Hepatic stellate cell (primary cell): ENCODE measurements around the gene CAPN11.
A peak's percentile ranks its signal among the peaks of the same experiment; 100 is the strongest.

Experiments
- DNase-seq: peaks from one replicate; pipeline ENCODE4 v3.0.0; 2011; ENCODE audit warnings: low spot score

Gene CAPN11

DNA sequence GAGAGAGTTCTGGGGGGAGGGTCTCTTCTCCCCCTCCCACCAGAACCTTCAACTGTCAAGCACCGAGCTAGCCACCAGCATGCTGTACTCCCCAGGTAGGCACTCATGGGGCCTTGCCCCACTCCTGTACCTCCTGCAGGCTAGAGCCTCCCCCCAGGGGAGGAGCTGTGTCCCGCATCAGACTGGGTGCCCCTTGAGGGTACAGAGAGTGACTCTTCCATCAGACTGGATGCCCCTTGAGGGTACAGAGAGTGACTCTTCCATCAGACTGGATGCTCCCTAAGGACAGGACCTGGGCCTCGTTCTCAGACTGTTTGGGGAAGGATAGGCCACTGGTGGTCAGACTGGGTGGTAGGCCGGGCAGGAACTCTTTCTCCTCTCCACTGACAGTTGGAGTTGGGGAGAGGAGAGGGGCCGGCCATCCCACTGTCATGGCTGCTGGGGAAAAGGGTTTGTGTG lies at the start of gene CAPN11:
CAPN11 (plus strand) TSS at position 51 of the 459 bp plus-strand sequence; CDS start at position 80, 29 bp downstream.
- no peak for DNase-seq

DNA sequence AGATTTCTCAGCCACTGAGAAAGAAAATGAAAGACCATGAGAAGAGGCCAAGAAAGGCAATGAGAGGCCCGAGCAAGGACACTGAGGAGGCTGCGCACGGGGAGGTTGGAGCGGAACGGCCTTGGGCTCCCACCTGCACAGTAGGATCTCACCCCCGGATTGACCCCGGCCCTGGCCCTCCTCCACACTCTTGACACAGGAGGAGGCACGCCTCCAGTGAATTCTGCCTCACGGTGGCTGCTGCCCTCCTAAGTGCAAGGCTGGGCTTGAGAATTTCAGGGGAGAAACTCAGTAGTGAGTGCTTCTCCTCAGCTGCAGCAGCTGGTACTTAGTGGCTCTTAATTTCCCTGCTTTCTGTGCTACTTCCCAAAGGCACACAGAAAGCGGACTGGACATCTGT lies 49.4 kb upstream of the CAPN11 start:
- no peak for DNase-seq

DNA sequence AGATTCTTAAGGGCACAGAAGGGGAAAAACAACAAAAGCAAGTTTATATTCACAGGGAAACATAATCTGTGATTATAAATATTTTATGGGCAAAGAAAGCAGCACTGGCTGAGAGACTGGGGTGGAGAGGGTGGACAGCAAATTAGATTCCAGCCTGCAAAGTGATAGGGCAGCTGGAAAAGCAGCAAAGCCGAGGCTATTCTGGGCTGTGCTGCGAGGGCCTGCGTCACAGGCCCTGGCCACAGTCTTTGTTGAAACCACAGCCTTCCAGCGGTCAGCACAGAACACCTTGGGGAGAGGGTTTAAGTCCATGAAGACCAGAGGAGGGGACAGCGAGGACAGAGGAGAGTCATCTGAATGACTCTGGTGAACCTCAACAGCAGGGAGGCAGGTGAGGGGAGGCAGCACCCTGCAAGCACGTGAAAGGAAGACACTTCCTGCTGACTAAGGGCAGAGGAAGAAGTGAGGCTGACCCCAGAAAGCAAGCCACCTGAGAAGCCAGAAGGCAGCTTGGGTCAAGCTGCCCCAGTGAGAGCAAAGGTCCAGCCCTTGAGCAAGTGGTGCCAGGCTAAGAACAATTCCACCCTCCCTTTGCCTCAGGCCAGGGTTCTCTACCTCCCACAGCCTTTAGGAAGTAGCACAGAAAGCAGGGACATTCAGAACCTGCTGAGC lies 48.5 kb upstream of the CAPN11 start:
- no peak for DNase-seq

DNA sequence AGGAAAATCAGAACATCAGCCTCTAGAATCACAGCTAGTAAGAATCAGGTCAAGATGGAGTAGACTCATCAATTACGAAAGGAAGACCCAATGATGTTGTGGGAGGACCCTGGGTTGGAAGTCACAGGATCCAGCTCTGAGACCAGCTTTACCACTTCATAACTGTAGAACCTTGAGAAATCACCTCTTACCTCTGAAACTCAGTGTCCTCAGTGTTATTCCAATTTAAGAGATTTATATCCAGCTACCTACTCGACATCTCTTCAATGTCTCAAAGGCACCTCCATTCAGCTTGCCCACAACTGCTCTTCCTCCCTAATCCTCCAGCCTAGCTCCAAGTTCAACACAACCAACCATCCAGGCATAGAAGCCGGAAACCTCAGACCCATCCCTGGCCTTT lies 47.7 kb upstream of the CAPN11 start:
- no peak for DNase-seq

DNA sequence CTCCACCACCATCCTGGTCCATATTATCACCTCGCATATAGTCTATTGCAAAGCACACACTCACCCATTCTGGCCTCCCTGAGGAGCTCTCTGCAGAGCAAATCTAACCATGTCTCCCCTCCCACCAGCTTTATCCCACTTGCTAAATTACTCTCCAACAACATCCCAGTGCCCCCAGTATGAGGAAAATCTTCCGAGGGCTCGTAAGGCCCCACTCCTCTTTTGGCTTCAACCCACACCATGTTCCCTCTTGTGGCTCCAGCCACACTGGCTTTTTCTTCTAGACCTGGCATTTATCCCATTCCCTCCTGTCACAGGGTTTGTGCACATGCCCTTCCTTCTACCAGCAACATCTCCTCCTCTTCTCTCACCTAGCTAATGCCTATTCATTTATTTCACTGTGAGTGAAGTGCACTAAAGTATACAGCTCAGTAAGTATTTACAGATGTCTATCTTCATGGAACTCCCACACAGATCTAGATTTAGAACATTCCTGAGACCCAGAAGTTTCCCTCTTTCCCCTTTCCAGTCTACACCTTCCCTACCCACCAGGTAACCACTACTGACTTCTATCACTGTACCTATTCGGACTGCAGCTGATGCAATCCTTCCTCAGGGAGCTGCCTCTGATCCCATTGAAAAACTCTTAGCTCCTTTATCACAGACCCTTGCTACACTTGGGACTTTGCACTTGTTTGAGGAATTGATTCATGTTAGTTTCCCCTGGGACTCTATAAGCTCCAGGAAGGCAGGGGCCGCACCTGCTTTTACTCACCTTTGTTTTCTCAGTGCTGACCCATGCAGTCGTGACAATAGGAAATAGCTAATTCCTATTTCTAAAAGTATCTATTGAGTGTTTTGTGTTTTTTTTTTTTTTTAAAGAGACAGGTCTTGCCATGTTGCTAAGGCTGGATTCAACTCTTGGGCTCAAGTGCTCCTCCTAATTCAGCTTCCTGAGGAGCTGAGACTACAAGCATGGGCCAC lies 46.9 kb upstream of the CAPN11 start:
- no peak for DNase-seq

DNA sequence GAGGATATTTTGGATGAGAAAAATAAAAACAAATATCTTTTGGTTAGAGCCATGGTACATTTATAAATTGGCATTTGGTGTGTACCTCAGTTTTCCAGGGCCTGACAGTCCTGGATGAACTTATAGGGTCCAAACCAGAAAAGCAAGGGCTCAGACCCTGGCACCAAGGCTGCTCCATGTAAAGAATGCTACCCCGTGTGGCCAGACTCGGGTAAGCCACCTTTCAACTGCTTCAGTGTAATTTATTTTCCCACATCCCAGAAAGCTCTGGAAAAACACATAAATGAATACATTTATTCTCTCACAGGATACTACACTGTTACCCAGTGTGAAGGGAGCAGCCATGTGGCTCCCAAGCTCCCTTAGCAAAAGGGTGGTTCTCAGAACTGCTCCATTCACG lies 45.2 kb upstream of the CAPN11 start:
- DNase-seq: no peak

DNA sequence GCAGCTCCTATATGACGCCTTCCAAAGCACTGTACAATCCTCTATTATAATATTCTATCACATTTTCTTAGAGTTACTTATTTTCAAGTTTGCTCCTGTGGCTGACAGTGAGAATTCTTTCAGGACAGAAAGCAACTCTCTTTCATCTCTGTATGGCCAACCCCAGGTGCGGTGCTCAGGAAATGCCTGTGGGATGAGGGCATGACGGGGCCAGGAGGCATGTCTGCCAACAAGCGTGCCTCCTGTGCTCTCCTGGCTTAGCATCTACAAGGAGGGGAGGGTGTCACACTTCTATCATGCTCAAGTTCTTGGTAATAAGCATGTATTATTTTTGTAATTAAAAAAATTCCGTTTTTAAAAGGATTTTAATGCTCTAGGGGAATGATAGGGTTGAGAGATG lies 42.8 kb upstream of the CAPN11 start:
- no peak for DNase-seq

- peak; percentile 78 for DNase-seq
These were observed 41.8 kb upstream of the CAPN11 start for GRCh38 chr6:44116641-44117382.

- DNase-seq: no peak
These were observed 41.1 kb upstream of the CAPN11 start for GRCh38 chr6:44117397-44118128.

DNA sequence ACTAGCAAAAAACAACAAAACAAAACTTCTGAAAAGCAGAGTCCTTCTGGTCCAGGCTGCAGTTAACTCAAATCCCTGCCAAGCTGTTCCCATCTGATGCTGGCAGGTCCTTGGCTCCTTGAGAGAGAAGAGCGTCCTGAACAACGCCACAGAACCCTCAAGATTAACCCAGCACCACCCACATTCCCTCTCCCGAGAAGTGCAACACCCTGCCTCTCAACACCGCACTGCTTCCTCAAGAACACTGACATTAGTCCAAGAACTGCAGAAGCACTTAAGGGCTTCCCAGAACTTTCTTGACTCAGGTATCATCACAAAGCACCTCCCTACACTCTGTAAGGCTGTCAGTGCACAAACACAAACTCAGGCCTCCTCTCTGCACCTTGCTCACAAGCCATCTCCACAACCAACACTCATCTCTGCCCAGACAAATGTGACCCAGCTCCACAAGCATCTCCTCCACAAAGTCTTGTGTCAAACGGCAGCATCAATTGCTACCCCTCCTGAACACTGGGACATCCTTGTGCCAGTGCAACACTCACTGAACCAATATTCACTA lies 38.8 kb upstream of the CAPN11 start:
- no peak for DNase-seq

GRCh38 chr6:44120692-44121443 lies 37.8 kb upstream of the CAPN11 start:
- DNase-seq: no peak

GRCh38 chr6:44122801-44123200 lies 35.8 kb upstream of the CAPN11 start:
- no peak for DNase-seq

- no peak for DNase-seq
These were observed 35.1 kb upstream of the CAPN11 start for GRCh38 chr6:44123544-44123943.

GRCh38 chr6:44126320-44127149 lies 32.1 kb upstream of the CAPN11 start:
- DNase-seq: peak; percentile 81

GRCh38 chr6:44127186-44128019 lies 31.2 kb upstream of the CAPN11 start, which contains the start of the genes MRPL14 and TMEM63B:
TSS of gene MRPL14 (minus strand) at chr6:44127452. CDS start at chr6:44116611, 10,841 bp downstream.
TSS of gene TMEM63B (plus strand) at chr6:44127554. CDS start at chr6:44134585, 7,031 bp downstream.
- peak; percentile 100 for DNase-seq

DNA sequence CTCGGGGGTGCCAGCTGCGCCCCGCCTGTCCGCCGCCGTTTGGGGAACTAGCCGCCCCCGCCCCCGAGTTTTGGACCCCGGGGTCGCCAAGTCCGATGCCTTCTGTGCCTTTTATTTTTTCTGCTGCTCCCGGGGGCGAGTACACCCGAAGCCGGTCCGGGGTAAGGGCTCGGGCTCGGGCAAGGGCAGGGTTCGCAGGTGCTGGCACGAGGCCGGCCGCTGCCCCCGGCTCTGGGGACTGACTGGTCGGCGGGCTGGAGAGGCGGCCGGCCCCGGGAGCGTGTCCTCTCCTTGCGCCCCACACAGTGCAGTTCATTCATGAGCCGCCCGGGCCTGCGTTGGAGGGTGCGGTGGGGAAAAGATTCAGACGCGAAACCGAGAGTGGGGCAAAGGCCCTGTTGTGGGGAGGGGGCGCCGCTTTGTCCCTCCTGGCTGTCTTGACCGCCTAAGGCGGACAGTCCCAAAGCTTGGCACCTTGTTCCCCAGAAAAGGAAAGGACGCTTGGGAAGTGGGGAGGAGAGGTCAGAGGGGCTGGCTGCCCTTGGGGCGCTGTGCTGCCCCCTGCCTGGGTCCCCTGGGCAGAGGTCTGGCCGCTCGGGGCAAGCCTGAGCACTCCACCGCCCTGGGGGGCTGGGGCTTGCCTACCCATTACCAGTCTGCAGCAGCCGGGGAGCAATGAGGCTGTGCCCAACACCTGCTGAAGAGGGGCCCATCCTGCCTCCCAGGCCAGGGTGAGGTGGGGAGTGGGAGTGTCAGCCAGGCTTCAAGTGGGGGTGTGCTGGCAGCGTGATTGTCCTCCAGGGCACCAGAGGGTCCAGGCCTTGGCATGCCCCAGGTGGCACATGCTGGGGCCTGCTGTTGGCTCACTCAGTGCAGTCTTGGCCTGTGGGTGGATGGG lies 30.4 kb upstream of the CAPN11 start:
- DNase-seq: peak; percentile 71

GRCh38 chr6:44129841-44130322 lies 28.7 kb upstream of the CAPN11 start:
- DNase-seq: no peak
